GM12874 (cell line): ENCODE results near the gene SEPTIN8.

Experiments used
- CTCF ChIP-seq: IDR thresholded peaks from 2 replicates; pipeline ENCODE4 v1.5.1; 2011; ENCODE audit warnings: low read depth, mild to moderate bottlenecking, control low read depth, low read length, moderate library complexity; ENCODE audit not compliant: insufficient read depth

The SEPTIN8 gene

DNA sequence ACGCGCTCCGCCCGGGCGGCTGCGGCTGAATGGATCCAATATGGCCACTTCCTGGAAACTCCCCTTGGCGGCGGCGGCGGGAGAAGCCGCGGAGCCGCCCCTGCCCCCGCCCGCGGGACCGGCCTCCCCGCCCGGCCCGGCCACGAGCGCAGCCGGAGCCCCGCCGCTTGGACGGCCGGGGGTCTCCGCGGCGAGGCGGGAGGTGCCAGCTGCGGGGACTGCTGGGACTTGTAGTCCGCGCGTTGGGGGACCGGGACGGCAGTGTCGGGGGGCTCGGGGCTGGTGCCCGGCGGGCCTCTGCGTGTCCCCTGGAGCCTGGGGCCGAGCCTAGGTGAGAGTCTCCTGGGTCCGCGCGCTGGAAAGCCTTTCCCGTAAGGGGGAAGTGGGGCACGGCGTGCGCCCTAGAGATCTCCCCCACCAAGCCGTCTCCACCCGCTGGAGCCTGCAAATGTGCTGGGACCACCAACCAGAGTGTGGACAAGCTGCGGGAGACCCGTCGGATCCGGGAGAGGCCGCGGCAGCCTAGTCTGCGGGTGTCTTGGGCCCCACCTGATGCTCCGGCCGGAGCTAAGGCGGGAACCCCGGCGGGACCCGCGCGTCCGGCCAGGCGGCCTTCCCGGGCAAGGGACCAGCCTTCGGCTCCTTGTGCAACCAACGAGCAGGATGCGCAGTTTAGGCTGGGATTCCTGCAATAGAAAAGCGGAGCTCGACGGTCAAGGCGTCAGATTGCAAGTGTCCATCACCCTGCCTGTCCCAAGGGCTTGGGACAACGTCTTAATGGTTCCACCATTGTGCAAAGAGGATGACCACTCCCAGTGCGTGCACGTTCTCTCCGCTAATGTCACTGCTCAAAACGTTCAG lies at the start of gene SEPTIN8:
Gene SEPTIN8, minus strand, starts transcription at position 31 of the 861 bp plus-strand sequence. CDS start 102 bp downstream, outside the sequence.
- no peak for TF ChIP-seq CTCF

DNA sequence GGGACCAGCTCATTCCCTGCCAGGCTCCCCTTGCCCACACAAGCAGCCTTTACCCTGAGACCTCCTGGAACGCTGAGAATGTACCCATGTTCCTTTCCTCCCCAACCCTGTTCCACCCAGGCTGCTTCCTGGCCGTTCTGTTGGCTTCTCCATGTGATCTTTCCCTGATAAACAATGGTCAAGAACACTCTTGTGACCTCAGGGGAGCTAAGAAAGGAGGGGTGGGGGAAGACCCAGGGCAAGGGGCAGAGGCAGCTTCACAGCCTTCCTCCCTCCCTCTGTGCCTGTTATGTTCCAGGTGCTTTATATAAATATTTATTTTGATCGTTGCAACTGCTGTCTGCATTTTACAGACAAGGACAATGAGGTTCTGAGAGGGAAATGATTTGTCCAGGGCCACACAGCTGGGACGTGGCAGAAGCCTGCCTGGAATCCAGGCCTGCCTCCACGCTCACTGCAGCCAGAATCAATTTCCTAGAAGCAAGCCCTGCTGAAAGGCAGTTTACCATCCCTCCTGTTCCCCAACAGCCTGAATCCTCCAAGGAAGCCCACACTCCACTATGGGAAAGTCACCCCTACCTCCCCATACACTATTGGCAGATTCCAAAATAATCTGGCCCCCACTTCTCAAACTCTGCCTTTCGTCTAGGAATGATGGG lies 49.5 kb upstream of the SEPTIN8 start:
- TF ChIP-seq CTCF: no peak

DNA sequence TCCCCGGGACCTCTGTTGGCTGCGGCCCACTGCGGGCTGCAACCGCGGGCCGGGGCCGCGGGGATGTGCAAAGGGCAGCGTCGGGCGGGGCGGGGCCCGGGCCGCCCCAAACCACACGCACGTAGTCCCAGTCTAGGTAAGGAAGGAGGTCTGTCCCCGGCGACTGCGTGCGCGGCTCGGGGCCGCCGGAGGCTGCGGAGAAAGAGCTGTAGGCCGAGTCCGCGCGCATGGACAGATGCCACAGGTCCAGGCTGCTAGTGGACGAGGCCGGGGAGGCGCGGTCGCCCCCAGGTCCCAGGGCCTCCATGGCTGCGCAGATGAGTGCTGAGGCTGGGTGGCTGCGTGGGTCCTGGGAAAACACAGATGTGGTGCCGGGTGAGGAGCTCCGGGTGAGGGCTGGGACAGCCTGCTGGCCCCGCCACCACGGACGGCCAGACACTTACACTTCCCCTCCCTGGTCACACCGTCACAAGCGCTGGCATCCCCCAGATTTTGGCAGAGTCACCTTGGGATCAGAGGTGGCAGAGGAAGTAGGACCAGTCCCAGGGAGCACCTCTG lies 48.9 kb upstream of the SEPTIN8 start:
- no peak for TF ChIP-seq CTCF

- no peak for TF ChIP-seq CTCF
Measured at GRCh38 chr5:132825033-132825833, 48.2 kb upstream of the SEPTIN8 start.

GRCh38 chr5:132824426-132824825 lies 47.4 kb upstream of the SEPTIN8 start:
- no peak for TF ChIP-seq CTCF

GRCh38 chr5:132823481-132824050 lies 46.5 kb upstream of the SEPTIN8 start:
- no peak for TF ChIP-seq CTCF
